Activated CD4-positive, alpha-beta T cell treated with anti-CD3 and anti-CD28 coated beads, Interleukin-2, Interleukin-6, amounts not matched to agents 100 ng/mL and 50 ng/mL, durations not matched to agents 16 hours and 8 hours (primary cell): ENCODE results near the gene ATP6V1F.

Experiments
- DNase-seq: peaks from one replicate; pipeline ENCODE4 v3.0.0-alpha.2; 2020

ATP6V1F gene, protein sequence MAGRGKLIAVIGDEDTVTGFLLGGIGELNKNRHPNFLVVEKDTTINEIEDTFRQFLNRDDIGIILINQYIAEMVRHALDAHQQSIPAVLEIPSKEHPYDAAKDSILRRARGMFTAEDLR

DNA sequence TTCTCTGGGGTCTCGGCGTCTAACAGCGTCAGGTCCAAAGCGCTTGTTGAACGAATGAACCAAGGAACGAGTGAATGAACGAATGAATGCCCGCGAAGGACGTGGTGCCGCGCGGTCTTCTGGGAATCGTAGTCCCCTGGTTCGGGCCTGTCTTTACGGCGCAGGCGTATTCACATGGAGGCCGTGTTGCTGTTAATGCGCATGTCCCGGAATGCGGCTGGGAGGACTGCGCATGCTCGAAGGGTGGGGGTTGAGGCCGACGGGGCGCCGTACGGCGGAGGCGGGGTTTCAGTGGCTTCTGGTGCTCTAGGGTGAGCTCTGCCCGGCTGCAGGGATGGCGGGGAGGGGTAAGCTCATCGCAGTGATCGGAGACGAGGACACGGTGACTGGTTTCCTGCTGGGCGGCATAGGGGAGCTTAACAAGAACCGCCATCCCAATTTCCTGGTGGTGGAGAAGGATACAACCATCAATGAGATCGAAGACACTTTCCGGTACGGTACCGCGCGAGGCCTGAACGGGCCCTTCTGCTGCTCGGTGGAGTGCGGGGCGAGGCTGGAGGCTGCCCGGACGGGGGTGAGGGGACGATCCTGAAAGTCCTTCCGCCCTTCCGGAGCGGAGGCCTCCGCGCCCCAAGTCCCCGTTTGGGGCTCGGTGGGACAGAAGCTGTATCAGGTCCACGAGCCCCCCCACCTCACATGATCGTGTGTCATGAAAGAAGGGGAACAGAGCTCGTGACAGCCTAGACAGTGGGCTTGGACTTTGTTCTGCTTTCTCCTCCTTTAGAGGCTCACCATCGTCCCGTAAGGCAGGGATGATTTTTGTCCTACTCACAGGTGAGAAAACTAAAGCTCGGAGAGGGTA, at the start of gene ATP6V1F:
TSS of gene ATP6V1F (plus strand) at position 286 of the 862 bp plus-strand sequence. CDS start at position 335, 49 bp downstream.
- peak; percentile 100 for DNase-seq

- DNase-seq = no peak
Observed at GRCh38 chr7:128814499-128814898, 48.2 kb upstream of the ATP6V1F start.

DNA sequence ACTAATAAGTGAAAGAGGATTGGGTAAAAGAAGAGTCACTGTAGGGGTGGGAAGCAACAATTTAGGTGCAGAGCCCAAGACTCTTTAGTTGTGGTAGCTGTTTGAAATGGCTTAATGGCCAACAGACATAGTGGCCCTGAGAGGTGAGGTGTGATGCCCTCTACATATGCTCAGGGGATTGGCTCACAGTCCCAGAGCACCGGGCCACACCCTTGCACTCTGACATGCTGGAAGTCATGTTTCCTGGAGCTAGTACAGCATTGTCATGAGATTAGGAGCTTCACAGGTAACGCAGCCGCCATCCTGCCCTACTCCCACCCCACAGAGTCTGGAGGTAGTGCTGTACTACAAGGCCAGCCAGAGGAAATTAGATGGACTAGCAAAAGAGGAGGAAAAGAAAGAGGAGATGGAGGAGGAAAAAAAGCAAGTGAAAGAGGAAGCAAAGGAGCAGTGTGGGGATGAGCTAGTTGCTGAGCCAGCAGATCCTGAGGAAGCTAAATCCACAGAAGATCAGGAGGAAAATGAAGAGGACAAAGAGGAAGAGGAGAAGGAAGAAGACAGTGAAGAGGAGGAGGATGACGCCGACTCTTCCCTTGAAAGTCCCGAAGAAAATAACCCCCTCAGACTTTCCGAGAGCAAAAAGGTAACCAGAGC, 47.2 kb upstream of the ATP6V1F start:
- DNase-seq = no peak

GRCh38 chr7:128818694-128819093, 44.0 kb upstream of the ATP6V1F start:
- DNase-seq = no peak

DNA sequence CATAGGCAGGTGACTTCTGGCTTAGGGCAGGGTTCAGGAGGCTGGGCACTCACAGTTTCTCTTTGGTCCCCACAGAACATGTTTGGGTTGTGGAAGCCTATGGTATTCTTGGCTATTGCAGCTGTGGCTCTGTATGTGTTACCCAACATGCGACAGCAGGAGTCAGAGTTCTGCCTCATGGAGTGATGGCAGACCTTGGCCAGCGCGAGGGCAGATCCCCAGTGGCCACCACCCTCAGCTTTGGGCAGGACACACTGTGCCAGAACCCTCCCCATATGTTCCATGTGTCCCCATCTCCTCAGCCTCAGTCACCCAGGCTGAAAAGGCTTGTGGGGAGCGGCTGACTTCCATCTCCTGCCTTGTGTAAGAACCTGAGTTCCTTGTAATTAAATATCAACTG, 40.9 kb upstream of the ATP6V1F start:
- no peak for DNase-seq

GRCh38 chr7:128826512-128826911, 36.1 kb upstream of the ATP6V1F start:
- no peak for DNase-seq

- DNase-seq = no peak
Observed at GRCh38 chr7:128826916-128827247, 35.8 kb upstream of the ATP6V1F start.

- no peak for DNase-seq
Observed at GRCh38 chr7:128827248-128827958, 35.3 kb upstream of the ATP6V1F start.

GRCh38 chr7:128827971-128828711, 34.5 kb upstream of the ATP6V1F start:
- no peak for DNase-seq

DNA sequence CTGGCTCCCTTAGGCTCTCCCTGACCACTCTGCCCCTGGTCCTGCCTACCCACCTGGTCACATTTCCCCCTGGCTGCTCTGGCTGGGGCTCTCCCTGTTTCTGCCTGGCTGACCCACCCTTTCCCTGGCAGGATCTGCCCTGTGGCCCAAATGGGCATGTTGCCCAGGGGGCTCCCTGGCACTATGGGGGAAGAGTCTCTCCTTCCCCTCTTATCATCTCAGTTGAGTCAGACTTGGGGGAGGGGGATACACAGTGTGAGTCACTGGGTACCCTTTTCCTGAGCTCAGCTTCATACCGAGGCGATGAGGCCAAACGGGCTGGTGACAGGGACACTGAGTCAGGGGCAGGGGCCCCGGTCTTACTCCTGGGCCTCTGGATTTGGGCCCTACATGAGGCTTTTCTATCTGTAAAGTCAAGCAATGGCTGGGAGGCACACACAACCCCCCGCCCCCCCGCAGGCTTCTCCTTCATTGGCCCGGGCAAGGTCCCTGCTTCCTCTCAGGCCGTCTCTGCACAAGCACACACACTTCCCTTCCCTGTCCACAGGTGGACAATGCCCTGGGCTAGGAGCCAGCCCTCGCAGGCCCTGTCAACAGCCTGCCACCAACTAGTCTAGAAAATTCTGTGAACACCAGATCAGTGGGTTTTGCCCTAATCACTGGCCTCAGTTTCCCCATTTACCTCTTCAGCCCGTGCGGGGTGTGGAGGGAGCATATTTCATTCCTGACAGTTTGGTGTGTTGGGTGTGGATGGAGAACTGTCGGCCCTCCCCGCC, 33.1 kb upstream of the ATP6V1F start:
- no peak for DNase-seq

GRCh38 chr7:128830231-128831177, 32.2 kb upstream of the ATP6V1F start, which contains the start of gene FLNC:
FLNC (plus strand) TSS chr7:128830406; CDS start chr7:128830638, 232 bp downstream.
- DNase-seq = peak; percentile 17

GRCh38 chr7:128831178-128831993, 31.3 kb upstream of the ATP6V1F start:
- DNase-seq = no peak

DNA sequence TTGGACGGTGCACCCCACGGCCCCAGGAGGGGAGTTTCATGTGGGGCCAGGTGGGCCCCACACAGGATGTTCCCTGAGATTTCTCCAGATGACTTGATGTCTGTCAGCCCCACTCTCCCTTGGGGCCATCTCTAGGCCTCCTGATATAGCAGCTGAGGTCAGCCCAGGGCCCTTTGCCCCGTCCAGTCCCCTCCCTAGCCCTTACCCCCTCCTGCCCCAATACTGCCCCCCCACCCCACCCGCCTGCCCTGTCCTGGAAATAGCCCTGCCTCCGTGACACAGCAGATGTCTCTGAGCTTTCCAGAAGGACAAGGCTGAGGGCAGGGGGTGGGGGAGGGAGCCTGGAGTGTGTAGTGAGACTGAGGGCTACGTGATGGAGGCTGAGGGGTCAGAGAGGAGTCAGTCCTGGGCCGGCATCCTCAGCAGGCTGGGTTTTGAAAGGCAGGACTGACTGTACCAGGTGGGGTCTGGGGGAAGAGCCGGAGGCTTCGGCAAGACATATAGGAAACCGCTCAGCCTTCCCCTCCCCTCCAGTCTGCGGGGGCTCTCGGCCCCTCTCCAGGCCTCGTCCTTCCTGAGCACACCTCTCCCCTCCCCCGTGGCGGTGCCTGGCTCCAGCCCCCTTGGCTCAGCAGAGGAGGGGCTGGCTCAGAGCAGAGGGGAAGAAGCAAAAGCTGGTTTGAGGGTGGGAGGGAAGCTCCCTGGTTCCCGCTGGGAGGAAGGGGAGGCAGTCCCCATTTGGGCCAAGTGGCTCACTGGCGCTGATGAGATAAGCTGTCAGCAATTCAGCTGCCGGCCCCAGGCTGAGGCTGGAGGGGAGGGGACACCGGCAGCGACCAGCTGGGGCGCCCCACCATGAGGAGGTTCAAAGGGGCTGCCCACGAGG, 30.4 kb upstream of the ATP6V1F start:
- no peak for DNase-seq

GRCh38 chr7:128832880-128833147, 29.8 kb upstream of the ATP6V1F start:
- no peak for DNase-seq

GRCh38 chr7:128833148-128833945, 29.3 kb upstream of the ATP6V1F start:
- no peak for DNase-seq

DNA sequence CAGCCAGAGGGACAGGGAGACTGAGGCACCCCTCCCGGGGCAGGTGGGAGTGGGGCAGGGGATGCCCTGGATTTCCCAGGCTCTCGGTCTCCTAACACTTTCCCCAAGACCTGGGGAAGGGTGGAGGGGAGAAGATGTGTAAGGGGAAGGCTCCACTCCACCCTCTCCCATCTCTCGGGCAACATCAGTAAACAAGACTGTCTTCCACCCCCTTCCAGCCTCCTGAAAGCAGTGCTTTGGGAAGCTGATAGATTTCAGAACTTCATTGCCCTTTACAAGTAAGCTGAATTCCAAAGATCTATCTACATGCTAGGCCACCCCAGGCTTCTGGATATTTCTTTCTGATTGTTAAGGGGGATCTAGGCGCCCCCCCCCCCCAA, 28.7 kb upstream of the ATP6V1F start:
- DNase-seq = no peak

DNA sequence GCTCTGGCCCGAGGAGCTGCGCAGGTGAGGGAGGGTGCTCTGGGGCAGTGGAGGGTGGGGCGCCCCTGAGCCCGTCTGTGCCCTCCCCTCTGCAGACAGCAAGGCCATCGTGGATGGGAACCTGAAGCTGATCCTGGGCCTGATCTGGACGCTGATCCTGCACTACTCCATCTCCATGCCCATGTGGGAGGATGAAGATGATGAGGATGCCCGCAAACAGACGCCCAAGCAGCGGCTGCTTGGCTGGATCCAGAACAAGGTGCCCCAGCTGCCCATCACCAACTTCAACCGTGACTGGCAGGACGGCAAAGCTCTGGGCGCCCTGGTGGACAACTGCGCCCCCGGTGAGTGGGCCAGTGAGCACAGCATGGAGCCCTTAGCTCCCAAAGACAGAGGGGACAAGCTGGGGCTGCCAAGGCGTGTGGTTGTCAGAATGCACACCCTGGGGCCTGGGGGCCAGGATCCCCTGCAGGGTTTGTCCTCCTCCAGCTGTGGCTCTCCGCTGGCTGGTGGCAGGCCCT, 27.4 kb upstream of the ATP6V1F start:
- DNase-seq = no peak
